Small intestine (tissue), 7 donors: ENCODE results near the gene LRRC27. TPM values are rescaled to one million over a fixed set of nuclear protein-coding genes. Genes with fewer than 3 reads are reported as not detected.

Source experiments
- DNase-seq, 2 donors: peaks; one replicate each; pipeline versions ENCODE4 v3.0.0 to v3.0.0-alpha.2; 2013
- FAIRE-seq: peaks from 2 replicates; lab custom pipeline; 2012; peaks lifted over from hg19 to GRCh38; lab: Jason Lieb, UNC
- H3K27ac ChIP-seq, 3 donors: one replicate each; pipeline ENCODE4 v1.5.1; 2013; ENCODE audit warnings: low read length in 2 of 3, mild to moderate bottlenecking in 2 of 3, control low read depth in 1 of 3, inconsistent platforms in 1 of 3, low read depth in 1 of 3, moderate library complexity in 1 of 3
- H3K27me3 ChIP-seq, 3 donors: one replicate each; pipeline ENCODE4 v1.6.1; 2013; ENCODE audit warnings: low read length in 3 of 3, inconsistent platforms in 1 of 3; ENCODE audit not compliant: control insufficient read depth in 3 of 3, insufficient read depth in 3 of 3
- H3K36me3 ChIP-seq, 3 donors: one replicate each; pipeline ENCODE4 v1.6.1; 2013; ENCODE audit warnings: low read length in 3 of 3, inconsistent platforms in 1 of 3, low read depth in 1 of 3, mild to moderate bottlenecking in 1 of 3, moderate library complexity in 1 of 3; ENCODE audit not compliant: control insufficient read depth in 3 of 3, insufficient read depth in 2 of 3
- H3K4me1 ChIP-seq, 3 donors: one replicate each; pipeline ENCODE4 v1.6.1; 2013; ENCODE audit warnings: low read length in 2 of 3, inconsistent platforms in 1 of 3, low read depth in 1 of 3, mild to moderate bottlenecking in 1 of 3, moderate library complexity in 1 of 3; ENCODE audit not compliant: control insufficient read depth in 3 of 3, insufficient read depth in 2 of 3
- H3K4me3 ChIP-seq, 3 donors: one replicate each; pipeline ENCODE4 v1.5.1; 2013; ENCODE audit warnings: low read length in 3 of 3, control low read depth in 1 of 3, inconsistent platforms in 1 of 3, low read depth in 1 of 3, mild to moderate bottlenecking in 1 of 3, moderate library complexity in 1 of 3
- H3K9me3 ChIP-seq, 2 donors: one replicate each; pipeline ENCODE4 v1.6.1; 2013; ENCODE audit warnings: low read depth in 1 of 2, low read length in 1 of 2; ENCODE audit not compliant: control insufficient read depth in 2 of 2, insufficient read depth in 1 of 2
- WGBS, 3 donors: extraction: QIAGEN DNeasy Blood & Tissue Kit; methylation state at CpG; one replicate each; pipeline ENCODE4 v1.1.7; 2013; 5-methylcytosine and 5-hydroxymethylcytosine counted together
- polyA plus RNA-seq, 4 donors: library from polyadenylated mRNA; stranded (reverse) in 3 of 4; unstranded in 1 of 4; fragments of 200-250 nt in 3 of 4; fragments of 120-200 nt in 1 of 4; gene quantifications; one replicate each; pipeline versions ENCODE4 v1.2.1 to v1.2.3, GENCODE V29; 2013
- donor health status: healthy with polysubstance abuse.
- donor health status: control.
- donor health status: control.
- donor health status: Bipolar disorder and iron deficiency.
- donor health status: healthy.

LRRC27 gene
- polyA plus RNA-seq, 4 donors = 4.7 to 14.1 (median 8.8) TPM

DNA sequence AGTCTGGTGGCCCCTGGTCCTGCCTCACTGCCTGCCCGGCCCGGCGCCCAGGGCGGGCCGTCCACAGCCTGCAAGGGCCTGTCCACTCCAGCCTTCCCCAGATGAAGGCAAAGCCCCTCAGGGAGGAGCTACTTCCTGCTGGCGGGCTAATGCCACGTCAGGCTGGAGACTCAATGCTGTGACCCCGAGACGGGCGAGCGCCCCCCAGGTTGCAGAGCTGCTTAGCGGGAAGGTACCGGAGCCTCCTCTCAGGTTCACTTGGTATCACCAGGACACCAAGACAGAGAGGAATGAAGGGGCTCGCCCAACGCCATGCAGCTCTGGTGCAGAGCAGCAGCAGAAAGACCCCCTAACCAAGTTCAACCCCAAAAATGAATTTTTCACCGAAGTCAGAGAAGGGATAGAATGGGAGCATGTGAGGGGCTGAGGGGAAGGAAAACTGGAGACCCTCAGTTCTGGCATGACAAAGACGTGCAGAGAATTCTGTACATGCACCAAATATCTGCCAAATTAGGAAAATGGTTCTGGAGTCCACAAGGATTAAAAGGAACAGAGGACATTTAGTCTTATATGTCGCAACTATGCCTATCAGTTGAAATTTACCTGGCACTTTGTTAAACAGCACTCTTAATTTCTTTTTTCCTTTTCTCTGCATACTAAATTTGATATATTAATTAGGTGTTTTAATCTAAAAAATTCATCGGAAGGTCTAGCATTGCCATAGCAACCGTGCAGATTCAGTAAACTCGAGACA, 27.1 kb upstream of the LRRC27 start:
- FAIRE-seq (no peak), DNase-seq (no peak)
- H3K4me1 ChIP-seq = peaks cover 0 to 4% (median 3%) of the 10 kb centered on the region in 3 donors
- no peak overlapping the region for H3K27ac ChIP-seq
- H3K4me3 ChIP-seq = no peak overlapping the region
- no peaks in the 10 kb centered on the region for H3K36me3 ChIP-seq
- peaks cover 0 to 37% (median 5%) of the 10 kb centered on the region in 3 donors for H3K27me3 ChIP-seq
- peaks cover 0 to 5% of the 10 kb centered on the region in 2 donors for H3K9me3 ChIP-seq
- WGBS, 3 donors = 90 to 93% (median 91%) methylated on average over 21 of the region's 21 CpGs

DNA sequence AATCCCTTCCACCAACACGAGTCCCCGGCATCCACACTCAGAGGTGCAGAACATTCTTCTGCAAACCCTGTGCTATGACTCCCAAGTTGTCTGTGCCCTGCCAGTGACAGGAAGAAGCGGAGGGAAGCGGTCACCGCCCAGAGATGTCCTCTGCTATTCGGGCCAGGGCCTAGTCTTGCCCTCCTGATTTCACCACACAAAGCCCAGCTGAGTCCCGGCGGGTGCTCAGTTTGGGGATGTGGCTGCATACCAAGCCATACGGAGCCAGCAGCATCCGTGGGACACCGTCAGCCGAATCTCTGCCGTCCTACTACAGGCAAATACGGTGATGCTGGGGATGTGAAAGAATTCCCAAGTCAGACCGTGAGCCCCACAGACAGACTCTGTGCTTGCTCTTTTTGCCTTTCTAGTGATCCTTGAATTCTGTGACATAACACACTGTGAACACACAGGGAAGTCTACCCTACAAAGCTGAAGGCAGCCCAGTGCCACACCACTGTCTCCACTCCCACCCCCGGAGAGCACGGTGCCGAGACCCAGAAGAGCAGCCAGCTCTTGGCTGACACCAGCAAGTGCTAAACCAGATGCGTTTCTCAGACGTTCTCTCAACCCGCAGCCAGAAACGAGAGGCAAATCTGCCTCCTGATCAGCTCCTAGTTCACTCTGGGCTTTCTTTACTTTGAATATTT, 26.2 kb upstream of the LRRC27 start:
- H3K27ac ChIP-seq = no peak overlapping the region
- 91 to 96% (median 93%) methylated on average over 22 of the region's 22 CpGs for WGBS, 3 donors
- DNase-seq = no peak
- peaks cover 0 to 4% (median 3%) of the 10 kb centered on the region in 3 donors for H3K4me1 ChIP-seq
- H3K9me3 ChIP-seq = peaks cover 0 to 5% of the 10 kb centered on the region in 2 donors
- H3K4me3 ChIP-seq = no peak overlapping the region
- H3K36me3 ChIP-seq = no peaks in the 10 kb centered on the region
- FAIRE-seq = no peak
- H3K27me3 ChIP-seq = peaks cover 0 to 41% (median 5%) of the 10 kb centered on the region in 3 donors

DNA sequence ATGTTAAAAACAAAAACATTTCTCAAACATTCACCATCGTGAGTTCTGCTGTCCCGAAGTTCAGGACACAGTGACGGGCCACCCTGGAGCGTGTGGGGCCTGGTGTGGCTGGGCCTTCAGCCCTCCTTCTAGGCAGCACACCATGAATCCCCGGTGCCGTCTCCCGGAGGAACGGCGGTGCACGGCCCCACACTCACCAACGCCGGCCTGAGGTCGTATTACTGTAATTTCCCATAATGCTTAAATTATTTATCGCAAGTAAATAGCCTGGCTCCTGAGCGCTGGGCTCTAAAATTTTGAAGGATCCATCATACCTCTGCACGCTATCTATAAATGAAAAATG, 25.7 kb upstream of the LRRC27 start:
- H3K27me3 ChIP-seq = peaks cover 0 to 41% (median 5%) of the 10 kb centered on the region in 3 donors
- FAIRE-seq = no peak
- H3K9me3 ChIP-seq = peaks cover 0 to 5% of the 10 kb centered on the region in 2 donors
- no peak for DNase-seq
- H3K4me1 ChIP-seq = peaks cover 0 to 4% (median 3%) of the 10 kb centered on the region in 3 donors
- 96% methylated on average over 16 of the region's 16 CpGs for WGBS, 3 donors
- no peaks in the 10 kb centered on the region for H3K36me3 ChIP-seq
- no peak overlapping the region for H3K4me3 ChIP-seq
- no peak overlapping the region for H3K27ac ChIP-seq

DNA sequence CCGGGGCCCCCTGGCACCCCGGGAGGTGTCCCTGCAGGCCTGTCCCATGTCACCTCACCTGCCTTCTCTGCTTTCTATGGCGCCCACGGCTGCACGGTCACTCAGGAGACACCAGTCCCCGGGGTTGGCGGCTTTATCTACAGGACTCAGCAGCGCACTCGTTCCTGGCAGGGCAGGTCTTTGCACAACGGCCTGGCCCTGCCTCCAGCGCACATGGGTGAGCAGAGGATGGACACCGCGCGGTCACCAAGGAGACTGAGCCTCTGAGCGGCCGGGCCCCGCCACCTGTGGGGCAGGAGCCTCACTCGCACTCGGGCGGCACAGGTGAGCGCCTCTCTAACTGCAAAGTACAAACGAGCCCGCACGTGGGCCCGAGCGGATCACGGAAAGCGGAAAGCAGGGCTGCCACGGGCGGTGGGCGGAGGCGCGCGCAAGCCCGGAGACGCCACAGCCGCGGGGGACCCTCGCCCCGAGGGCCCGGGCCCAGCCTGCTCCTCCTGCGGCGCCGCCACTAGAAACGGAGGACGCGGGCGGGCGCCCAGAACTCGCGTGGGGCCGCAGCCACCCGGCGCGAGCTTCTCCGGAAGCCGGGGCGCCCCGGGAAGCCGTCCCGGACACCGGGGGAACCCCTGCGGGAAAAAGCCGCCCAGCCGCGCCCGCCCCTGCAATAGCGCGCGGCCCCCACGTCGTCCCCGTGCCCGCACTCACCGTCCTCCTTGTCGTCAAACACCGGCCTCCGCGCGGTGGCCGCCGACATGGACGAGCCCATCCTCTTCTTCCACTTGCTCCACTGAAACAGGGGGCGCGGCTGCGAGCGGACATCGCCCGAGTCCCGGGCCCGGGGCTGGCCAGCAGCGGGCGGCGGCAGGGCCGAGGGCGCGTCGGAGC, 24.9 kb upstream of the LRRC27 start:
- no peak for FAIRE-seq

DNA sequence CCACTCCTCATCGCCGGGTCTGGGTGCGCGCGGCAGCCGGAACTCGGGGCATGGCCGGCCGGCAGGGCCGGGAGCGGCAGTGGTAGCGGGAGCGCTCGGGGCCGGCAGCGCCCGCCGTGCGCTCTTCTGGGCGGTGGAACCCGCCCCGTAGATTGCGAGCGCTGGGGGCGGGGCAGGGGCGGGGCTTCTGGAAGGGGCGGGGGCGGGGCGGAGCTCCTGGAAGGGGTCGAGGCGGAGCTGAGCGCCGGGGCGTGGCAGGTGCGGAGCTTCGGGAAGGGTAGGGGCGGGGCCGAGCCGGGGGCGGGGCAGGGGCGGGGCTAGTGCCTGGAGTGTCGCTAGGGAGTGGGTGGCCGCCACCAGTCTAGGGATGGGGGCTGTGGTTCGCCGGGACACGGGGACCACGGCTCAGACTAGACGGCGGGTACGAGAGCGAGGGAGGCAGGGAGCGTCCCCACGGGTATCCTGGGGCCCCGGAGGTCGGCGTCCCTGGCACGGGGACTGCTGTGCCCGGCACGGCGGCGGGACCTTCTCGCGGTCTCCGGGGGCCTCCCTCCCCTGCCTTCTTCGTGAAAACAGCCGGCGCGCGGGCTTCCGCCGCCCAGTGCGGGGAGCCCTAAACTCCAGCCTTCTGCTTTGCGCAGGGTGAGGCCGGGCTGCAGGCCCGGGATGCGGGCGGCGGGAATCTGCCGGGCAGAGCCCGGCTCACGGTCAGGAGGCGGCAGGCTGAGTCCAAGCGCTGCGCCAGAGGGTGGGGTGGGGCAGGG, 24.0 kb upstream of the LRRC27 start, which contains the start of gene STK32C:
Gene STK32C, minus strand, starts transcription at position 128 of the 764 bp plus-strand sequence. Its CDS starts 117 bp downstream, at position 11.
- peaks cover 0 to 4% (median 3%) of the 10 kb centered on the region in 3 donors for H3K4me1 ChIP-seq
- WGBS, 3 donors = 1 to 2% (median 1%) methylated on average over 23 to 84 of the region's 84 CpGs
- FAIRE-seq (no peak), DNase-seq (peak; percentile 90)
- H3K36me3 ChIP-seq = no peaks in the 10 kb centered on the region
- H3K4me3 ChIP-seq = peak within 1 kb of the TSS; percentile 59 to 78 (median 72)
- peaks cover 0 to 35% (median 5%) of the 10 kb centered on the region in 3 donors for H3K27me3 ChIP-seq
- peaks cover 0 to 5% of the 10 kb centered on the region in 2 donors for H3K9me3 ChIP-seq
- H3K27ac ChIP-seq = peak within 1 kb of the TSS in 2 of 3 donors; percentile 38 to 61

More for the DNA sequence above, 24.9 kb upstream of the LRRC27 start:
- peaks cover 0 to 4% (median 3%) of the 10 kb centered on the region in 3 donors for H3K4me1 ChIP-seq
- H3K9me3 ChIP-seq = peaks cover 0 to 5% of the 10 kb centered on the region in 2 donors
- DNase-seq = peak; percentile 27 to 69
- H3K36me3 ChIP-seq = no peaks in the 10 kb centered on the region
- H3K27me3 ChIP-seq = peaks cover 0 to 41% (median 5%) of the 10 kb centered on the region in 3 donors
- no peak overlapping the region for H3K27ac ChIP-seq
- H3K4me3 ChIP-seq = peak overlapping the region; percentile 29 to 72 (median 46)
- 4 to 6% (median 5%) methylated on average over 62 to 98 of the region's 98 CpGs for WGBS, 3 donors

GRCh38 chr10:132308587-132309470, 23.2 kb upstream of the LRRC27 start:
- Histone ChIP-seq H3K4me1 (peaks cover 0 to 4% (median 3%) of the 10 kb centered on the region in 3 donors), H3K27ac (no peak overlapping the region), H3K4me3 (peak overlapping the region in 2 of 3 donors; percentile 72 to 78), H3K36me3 (no peaks in the 10 kb centered on the region), H3K27me3 (peaks cover 0 to 35% (median 5%) of the 10 kb centered on the region in 3 donors), H3K9me3 (peaks cover 0 to 5% of the 10 kb centered on the region in 2 donors)
- DNase-seq = no peak
- WGBS, 3 donors = 17 to 25% (median 18%) methylated on average over 51 to 61 of the region's 61 CpGs
- no peak for FAIRE-seq

DNA sequence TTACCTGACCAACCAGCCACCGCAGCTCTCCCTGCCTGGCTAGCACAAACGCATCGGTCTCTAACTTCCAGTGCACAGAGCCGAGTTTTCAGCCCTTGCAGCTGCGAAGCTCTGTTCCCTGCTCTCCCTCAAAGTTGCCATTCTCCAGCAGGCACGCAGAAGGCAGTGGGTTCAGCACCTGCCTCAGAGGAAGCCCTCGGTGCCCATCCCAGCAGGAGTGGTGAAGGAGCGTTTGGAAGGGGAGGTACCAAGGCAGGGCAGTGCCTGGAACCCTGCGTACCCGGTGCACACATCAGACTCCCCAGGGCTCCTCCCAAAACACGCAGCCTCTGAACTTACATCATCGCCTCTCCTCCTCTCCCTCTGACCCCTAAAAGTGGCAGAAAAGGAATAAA, 22.5 kb upstream of the LRRC27 start:
- 48 to 75% (median 54%) methylated on average over 12 of the region's 12 CpGs for WGBS, 3 donors
- FAIRE-seq (no peak), DNase-seq (no peak)
- peaks cover 0 to 35% (median 5%) of the 10 kb centered on the region in 3 donors for H3K27me3 ChIP-seq
- peaks cover 0 to 5% of the 10 kb centered on the region in 2 donors for H3K9me3 ChIP-seq
- no peak overlapping the region for H3K4me3 ChIP-seq
- no peaks in the 10 kb centered on the region for H3K36me3 ChIP-seq
- peaks cover 0 to 4% (median 3%) of the 10 kb centered on the region in 3 donors for H3K4me1 ChIP-seq
- H3K27ac ChIP-seq = no peak overlapping the region
